GM18519 (cell line): ENCODE data around the gene TCERG1L.
"Not testable (repeated sequence)": the region's sequence is repeated elsewhere in the genome, so short reads cannot be mapped to it uniquely, and the experiment has no call there.

Source experiments
- ATAC-seq: cut with Tn5 transposase; IDR thresholded peaks from one replicate; pipeline ENCODE4 v1.9.1; 2021; ENCODE audit warnings: mild to moderate bottlenecking, moderate library complexity; ENCODE audit not compliant: unreplicated experiment, low FRiP score

TCERG1L gene

DNA sequence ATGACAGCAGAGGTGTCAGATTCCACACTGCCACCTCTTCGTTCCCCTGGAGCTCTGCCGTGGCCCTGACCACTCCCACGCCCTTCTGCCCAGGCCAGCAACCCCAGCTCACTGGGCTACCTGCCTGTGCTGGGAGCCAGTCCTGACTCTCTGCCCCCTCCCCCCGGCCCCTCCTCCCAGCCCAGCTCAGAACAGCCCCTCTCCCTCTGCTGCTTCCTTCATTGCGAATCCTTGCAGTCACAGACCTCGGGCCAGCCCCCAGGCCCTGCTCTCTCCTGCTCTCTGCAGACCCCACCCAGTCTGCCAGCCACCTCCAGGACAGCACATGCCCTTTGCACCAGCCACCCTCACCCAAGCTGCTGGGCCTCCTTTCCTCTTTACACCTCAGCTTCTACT lies 60.4 kb downstream of the TCERG1L start:
- ATAC-seq: no peak

DNA sequence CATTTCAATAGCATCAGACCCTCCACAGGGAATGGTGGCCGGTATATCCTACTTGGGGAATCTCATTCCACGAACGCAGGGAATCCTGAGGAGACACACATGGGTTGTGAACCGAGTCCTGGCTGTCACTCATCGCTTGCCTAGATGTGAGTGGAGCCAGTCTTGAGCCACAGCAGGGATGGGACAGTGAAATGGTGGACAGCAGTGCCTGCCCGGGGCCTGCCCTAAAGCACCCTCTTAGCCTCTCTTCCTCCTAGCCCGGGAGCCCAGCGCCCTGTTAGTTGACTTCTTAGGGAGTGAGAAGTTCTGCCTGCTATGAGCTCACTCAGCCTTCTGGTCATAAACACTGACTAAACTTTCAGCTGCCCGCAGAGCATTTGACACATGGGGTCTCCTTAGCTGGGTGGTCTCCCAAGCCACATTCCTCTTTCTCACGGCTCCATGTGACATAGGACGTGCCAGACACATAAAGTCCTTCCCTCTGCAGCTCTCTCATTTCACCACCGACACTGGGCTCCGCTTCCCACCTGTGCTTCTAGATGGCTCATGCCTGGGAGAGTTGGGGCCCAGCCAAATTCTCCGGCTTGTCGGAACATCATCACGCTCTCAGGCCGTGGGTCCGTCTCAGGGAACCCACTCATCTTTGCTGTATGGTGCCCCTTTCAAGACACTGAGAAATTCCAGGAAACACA lies 60.9 kb downstream of the TCERG1L start:
- no peak for ATAC-seq

DNA sequence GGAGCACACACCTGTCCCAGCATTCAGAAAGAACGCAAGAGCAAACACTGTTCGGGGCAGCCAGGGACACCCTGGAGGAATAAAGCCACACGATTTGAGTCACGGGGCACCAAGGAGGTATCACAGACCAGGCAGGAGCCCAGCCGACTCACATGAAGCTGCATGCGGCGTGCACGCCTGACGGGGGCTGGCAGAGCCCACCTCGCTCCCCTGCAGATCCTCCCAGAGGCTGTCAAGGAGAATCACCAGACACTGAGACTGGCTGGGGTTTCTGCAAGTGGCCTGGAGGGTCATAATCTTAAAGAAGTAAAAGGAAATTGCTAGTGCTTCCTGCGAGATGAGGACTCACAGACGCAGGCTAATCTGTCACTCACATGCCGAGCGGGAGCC lies 61.6 kb downstream of the TCERG1L start:
- no peak for ATAC-seq

DNA sequence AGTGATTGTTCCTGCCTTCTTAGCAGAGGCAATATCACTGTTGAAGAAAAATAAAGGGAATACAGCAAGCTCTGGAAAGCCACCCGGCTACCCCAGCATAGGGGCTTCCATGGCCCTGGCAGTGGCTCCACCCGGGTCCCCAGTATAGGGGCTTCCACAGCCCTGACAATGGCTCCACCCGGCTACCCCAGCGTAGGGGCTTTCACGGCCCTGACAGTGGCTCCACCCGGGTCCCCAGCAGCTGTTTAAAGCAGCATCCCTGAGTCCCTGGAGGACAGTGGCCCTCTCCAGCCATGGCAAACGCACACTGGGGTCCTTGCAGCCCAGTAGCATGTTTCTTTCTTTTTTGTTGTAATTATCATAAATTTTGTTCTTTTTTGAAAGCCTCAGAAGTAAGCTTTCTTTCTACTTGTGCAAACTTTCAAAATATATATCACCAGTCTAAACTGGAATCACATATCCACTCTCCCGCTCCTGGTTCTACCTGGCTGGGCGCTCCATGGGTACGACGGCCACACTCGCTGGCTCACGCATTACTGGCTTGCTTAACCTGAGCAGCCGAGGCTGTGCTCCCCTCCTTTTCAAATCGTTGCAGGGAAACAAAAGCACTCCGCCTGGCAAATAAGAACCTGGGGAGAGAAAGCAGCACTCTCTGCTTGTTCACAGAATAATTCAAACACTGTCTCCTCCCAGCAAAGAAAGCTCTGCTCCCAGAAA lies 62.1 kb downstream of the TCERG1L start:
- no peak for ATAC-seq

DNA sequence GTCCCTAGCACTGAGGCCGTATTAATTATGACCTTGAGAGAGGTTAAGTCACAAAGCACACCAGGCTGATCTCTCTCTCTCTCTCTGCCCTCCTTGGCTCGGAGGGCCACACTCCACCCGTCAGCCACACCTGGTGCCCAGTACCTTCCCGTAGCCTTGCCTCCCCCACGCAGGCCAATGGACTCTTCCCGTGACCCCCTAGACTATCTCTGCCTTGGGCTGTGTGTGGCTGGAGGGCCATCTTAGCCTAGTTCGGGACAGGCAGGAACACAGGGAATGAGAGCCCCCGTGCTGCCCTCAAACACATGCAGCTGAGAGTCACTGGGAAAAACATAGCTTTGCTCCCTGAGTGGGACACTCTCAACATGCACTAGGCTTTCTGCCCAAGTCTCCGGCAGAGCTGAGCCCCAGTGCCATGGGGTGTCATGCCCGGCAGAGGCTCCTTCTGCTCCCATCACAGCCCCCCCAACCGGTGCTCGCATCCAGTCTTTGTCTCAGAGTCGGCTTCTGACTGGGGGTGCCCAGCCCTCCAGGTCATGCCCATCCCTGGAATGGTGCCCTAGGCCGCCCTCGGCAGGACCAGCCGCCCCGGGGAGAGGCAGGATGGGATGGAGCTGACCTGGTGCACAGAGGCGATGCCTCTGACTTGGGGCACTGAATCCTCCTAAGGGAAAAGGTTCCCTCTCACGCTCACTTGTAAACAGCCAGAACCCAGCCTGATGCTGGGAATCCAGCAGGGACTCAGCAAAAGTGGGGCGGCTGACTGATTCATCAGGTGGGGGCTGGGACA lies 63.0 kb downstream of the TCERG1L start:
- ATAC-seq: no peak

DNA sequence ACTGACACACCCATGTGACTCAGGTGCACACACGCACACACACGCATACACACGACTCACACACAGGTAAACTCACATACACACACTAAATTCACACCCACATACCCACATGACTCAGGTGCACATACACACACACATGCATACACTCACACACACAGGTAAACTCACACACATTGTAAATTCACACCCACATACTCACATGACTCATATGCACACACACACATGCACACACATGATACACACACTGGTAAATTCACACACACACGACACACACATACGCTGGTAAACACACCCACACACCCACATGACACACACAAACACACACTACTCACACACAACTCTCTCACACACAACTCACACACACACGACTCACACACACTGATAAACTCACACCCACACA lies 63.6 kb downstream of the TCERG1L start:
- ATAC-seq: no peak

DNA sequence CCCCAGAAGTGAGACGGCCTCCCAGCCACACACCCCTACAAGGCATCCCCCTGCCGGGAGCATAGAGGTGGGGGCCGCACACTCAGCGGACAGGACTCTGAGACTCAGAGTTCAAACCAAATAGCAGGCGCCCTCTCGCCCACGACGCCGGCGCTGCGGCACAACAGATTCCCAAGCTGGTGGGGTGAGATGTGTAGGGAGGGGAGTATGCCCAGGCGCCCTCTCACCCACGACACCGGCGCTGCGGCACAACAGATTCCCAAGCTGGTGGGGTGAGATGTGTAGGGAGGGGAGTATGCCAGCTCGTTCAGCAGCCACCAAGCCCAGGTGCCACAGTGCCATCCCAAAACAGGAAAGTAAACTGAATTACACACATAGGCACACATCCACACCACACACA lies 64.7 kb downstream of the TCERG1L start:
- no peak for ATAC-seq

DNA sequence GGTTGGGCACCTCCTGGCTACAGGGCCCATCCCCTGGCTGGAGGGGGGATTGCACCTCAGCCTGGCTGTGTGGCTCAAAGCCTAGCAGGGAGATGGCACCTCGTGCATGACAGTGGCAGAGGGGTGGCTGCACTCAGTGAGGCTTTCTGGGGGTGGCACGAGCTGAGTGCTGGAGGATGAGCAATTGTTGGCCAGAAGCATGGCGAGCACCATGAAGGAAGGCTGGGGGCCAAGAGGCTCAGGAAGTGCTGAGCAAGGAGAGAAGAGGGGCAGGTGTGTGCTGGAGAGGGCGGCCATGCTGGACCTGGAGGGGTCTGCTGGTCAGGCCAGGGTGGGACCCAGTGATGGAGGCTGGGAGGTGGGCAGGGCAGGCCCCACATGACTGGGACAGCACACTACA lies 65.4 kb downstream of the TCERG1L start:
- ATAC-seq: no peak

DNA sequence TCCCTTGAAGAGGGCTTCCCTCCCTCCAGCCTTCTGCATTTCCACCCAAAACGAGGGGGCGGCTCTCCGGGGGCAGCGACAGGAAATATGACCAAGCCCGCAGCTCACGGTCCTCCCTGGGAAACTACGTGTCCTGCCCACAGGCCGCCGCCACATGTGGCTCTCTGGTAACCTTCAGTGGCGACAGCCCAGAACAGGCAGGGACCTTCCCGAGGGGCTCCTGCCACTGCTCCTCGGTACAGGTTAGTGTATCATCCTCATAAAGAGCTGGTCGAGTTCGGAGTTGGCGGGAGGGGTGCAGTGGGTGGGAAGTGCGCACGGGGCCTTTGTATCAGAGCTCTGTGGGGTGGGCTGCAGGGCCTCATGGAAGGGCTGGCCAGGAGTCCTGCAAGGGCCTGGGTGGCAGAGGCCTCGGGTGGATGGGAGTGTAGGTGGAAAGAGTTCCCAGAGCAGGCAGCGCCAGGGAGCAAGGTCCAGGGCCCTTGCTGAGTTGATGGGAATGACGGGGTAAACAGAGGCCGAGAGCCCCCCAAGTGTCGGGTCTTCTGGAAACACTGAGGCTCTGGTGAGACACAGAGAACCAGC lies 66.0 kb downstream of the TCERG1L start:
- no peak for ATAC-seq

DNA sequence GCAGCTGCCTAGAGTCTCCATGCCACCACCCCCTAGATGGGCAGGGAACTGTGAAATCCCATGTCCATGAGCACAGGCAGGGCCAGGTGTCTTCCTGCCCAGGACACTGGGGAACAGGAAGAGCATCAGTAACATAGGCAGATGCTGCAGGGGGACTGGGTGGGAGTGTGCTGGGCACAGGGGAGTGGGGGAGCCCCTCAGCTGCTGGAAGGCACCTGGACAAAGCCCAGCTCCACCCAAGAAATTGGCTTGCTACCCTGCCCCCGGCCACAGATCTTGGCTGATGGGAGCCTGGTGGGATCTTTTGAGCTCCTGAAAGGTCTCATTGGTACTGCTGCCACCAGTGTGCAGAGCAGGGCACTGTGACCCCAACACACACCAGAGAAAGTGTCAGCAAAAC lies 66.7 kb downstream of the TCERG1L start:
- ATAC-seq: no peak

DNA sequence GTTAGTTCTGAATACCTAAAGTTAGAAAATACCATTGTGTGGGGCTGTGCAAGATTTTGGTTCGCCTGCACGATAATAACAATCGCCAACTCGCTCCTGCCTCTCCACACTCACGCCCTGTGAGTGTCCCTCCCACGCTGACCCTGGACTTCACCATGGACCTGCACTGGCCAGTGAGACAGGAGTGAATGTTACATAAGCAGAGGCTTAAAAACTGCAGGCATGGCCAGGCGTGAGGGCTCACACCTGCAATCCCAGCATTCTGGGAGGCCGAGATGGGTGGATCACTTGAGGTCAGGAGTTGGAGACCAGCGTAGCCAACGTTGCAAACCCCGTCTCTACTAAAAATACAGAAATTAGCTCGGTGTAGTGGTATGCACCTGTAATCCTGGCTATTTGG lies 68.4 kb downstream of the TCERG1L start:
- ATAC-seq: no peak

DNA sequence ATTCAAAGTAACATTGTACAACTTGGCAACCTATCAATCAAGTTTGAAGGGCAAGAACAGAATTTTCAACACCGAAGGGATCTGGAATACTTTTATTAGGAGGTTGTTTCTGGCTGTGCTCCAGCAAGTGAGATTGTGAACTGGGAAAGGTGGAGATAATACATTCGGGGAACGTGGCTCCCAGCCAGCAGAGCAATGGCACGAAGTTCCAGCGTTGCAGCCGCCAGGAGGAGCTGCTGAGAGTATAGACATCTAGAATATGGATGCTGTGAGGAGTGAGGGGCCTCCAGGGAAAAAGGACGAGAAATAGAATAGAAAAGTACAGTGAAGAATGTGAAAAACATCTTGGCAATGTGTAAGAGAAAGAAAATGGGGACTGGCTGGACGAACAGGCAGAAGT lies 69.5 kb downstream of the TCERG1L start:
- ATAC-seq: no peak

DNA sequence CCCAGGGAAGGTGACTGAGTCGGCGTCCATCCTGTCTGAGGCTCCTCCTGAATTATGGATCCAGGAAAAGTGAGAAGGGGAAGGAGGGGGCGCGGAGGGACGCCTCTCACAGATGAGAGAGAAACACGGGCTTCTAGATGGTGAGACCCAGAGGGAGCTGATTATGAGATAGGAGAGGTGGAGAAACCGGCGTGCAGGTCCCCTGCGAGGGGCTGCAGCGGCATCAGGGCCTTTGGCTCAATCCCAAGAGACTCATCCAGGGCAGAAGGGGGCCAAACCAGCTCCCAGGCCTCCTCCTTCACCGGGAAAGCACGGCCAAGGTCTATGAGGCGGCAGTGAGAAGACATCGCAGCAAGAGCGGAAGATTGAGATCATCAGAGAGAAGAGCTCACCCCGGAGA lies 70.8 kb downstream of the TCERG1L start:
- ATAC-seq: no peak

DNA sequence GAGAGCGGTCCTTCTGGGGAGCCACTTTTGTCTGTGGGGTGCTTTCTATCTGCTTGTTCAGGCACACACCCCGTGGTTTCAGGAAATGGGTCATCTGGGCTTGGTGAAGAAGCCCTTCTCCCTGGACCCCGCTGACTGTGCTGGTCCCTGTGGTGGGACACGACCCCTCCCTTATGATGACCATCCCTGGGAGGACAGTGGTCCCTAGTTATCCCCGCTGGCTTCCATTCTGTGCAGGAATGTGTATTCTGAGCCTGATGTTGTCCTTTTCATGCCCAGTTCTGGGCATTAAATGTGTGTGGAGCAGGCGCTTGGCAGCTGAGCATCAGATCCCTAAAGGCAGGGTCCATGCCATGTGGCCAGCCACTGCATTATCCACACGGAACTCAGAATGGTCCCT lies 71.6 kb downstream of the TCERG1L start:
- ATAC-seq: no peak

DNA sequence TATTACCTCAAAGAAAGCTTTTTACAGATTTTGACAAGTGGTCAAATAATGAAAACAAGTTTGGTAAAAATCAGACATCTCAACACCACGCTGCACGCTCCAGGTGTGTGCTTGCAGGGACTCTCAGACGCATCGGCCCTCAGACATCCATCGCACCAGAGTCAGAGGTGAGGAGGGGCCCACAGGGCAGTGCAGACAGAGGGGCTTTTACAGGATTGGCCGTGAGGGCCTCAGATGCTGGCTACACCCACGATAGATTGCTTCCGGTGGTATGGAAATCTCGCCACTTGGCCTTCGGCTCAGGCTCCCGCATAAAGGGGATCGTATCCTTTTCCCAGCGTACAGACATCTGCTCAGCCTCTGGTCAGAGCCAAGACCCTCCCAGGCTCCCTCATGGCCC lies 72.1 kb downstream of the TCERG1L start:
- no peak for ATAC-seq

DNA sequence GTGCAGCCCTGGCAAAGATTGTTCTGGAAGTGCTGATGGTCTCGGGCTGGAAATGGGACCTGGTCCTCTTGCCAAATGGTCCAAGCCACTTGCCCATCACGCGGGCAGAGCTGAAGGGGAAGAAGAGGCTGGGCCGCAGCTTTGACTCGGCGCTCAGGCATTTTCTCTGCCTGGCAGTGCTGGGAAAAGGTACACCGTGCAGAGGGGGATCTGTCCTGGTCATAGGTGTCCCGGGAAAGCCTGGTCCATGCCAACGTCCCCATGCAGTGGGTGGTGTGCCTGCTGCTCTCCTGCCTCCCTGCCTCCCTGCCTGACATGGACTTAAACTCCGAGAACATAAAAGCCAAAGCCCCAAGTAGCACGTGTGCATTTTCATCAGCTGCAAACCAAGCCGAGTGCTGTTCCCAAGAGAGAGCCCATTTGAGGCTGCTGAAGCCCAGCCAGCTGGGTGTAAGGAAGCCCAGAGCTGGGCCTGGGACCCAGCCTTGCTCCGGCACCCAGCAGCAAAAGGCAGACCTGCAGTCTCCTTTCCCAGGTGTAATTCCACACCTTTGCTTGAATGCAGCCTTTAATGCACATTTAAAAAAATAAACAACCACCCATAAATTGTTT lies 72.7 kb downstream of the TCERG1L start:
- ATAC-seq: no peak

DNA sequence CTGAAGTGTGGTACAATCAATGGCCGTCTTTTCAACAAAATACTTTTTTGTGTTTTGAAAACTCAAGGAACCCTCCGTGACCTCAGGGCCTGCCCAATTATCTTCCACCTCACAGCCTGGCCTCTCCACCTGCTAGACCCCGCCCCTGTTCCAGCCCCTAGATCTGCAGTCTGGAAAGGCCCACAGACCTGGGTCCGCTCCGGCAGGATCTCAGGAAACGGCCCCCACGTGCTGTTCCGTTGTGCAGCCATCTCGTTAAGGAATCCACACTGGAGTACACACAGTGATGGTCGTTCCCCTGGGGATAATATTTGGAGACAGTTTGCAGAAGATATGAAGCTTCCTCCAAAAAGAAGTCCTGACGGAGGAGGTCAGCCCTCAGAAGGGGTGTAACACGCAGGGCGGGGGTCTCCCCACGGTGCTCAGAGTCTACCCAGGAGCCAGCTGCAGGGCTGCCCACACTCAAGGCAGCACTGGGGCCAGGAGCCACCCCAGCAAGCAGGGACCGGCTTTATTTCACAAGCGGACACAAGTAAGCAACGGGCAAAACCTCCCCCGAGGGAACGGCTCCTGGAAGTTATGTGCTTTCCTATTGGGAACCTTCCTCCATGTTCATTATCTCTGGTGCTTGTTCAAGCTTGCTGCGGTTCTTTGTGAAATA lies 73.4 kb downstream of the TCERG1L start:
- ATAC-seq: no peak

DNA sequence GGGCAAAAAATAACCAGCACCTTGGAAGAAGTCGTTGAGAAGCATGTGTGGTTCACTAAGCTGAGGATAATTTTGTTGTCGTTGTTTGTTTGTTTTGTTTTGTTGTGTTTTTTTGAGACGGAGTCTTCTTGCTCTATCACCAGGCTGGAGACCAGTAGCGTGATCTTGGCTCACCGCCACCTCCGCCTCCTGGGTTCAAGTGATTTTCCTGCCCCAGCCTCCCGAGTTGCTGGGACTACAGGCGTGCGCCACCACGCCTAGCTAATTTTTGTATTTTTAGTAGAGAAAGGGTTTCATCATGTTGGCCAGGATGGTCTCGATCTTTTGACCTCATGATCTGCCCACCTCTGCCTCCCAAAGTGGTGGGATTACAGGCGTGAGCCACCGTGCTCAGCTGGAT lies 76.9 kb downstream of the TCERG1L start:
- ATAC-seq: not testable (repeated sequence)

DNA sequence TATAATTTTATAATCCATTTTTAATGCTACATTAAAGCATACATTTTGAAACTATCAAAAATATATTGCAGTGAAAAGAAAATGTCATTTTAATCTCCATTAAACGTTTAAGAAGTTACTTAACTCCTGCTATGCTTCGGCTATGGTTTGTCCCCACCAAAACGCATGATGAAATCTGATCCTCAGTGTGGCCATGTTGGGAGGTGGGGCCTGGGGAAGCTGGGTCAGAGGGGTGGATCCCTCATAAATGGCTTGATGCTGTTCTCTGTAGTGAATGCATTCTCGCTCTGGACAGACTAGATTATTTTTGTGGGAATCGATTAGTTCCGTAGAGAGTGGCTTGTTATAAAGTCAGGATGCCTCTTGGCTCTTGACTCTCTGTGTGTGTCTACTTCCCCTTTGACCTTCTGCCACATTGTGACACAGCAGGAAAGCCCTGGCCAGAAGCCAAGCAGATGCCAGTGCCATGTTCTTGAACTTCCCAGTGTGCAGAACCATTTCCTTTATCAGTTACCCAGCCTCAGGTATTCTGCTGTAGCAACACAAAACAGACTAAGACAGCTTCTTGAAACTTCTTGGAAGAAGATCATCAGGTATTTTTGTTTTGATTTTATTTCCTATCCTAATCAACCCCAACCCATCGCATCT lies 77.8 kb downstream of the TCERG1L start:
- ATAC-seq: no peak
